Measurements from ENCODE around the gene PBX1. TPM values are rescaled to one million over a fixed set of nuclear protein-coding genes. Genes with fewer than 3 reads are reported as not detected.

Gene PBX1
- total RNA-seq, 1 donor from 2014 or later = not detected

DNA sequence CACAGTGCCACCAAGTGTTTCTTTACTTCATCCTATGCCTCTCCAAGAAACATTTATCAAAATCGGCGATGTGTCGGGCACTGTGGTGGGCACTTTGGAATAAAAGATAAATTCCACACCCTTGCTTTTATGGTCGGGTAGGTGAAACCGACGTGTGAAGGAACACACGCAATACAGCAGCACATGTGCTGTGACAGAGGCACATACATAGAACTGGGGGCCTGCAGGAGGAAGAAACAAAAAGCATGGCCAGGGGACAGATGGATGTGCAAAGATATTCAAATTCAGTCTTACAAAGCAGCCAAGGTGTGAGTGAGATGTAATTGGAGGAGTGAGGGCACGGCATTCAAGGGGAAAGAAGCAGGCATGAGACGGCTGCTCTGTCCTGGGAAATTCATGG lies 282.0 kb downstream of the PBX1 start:
- no peaks in the 10 kb centered on the region for H3K36me3 Mint-ChIP-seq (ENCODE audit: low read depth)
- H3K9me3 Mint-ChIP-seq = no peaks in the 10 kb centered on the region
- no peaks in the 10 kb centered on the region for H3K27me3 Mint-ChIP-seq (ENCODE audit: insufficient read depth)
- H3K4me1 Mint-ChIP-seq (ENCODE audit: low read depth) = no peaks in the 10 kb centered on the region
- H3K27ac Mint-ChIP-seq = no peak overlapping the region
- DNase-seq (ENCODE audit: low spot score) = no peak
- intact Hi-C loops (cut with micrococcal nuclease) = no loop called here
- H3K4me3 Mint-ChIP-seq = no peak overlapping the region

DNA sequence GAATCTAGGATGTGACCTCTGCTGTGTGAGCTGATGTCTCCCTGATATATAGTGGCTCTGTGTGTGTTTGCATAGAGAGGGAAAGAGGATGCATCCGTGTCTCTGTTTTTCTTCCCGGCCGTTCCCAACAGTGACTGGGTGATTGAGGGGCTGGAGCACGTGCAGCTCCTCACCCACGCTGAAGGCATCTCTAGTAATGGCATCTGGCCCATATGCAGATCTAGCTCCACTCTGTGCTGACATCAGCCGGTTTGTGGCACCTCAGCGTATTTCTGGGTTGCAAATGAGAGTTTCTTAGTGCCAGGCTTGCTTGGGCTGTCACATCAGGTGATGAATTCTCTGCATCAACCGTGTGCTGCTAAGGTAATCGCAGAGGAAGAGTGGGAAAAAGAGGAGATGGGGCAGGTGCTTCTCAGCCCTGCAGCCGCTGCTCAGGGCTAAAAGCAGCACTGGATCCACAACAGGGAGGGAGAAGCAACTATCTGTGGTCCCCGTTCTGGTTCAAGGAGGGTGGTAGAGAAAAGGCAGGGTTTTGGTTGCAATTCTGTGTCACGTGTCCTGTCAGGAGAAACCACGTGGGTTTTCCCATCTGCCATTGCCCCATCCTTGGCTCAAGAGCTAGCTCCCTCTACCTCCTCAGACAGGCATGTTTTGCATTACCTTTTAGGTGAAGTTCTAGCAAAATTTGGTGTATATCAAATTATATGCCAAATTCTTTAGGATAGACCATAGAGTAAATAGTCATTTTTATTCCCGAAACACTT lies 282.9 kb downstream of the PBX1 start:
- no peaks in the 10 kb centered on the region for H3K27me3 Mint-ChIP-seq (ENCODE audit: insufficient read depth)
- DNase-seq (ENCODE audit: low spot score) = no peak
- no peak overlapping the region for H3K4me3 Mint-ChIP-seq
- no peaks in the 10 kb centered on the region for H3K4me1 Mint-ChIP-seq (ENCODE audit: low read depth)
- intact Hi-C loops (cut with micrococcal nuclease) = no loop called here
- no peak overlapping the region for H3K27ac Mint-ChIP-seq
- H3K9me3 Mint-ChIP-seq = no peaks in the 10 kb centered on the region
- no peaks in the 10 kb centered on the region for H3K36me3 Mint-ChIP-seq (ENCODE audit: low read depth)

DNA sequence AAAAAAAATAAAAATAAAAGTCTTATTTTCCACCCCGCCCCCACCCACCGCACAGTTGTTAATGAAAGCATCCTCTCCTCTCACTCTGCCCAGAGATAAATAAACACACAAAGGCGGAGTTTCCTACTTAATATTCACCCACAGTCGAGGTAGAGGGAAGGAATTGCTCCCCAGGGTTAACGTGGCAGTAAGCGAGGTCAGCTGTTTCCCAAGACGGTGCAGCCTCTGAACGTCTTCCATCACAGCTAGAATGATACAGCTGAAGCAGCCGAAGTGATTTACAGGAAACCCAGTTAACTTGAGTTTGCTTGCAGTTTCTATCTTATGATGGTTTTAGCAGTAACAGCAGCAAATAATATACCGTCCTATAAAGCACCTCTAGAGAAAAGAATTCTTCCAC lies 283.9 kb downstream of the PBX1 start:
- intact Hi-C loops (cut with micrococcal nuclease) = no loop called here
- Mint-ChIP-seq H3K27me3 (ENCODE audit: insufficient read depth) (no peaks in the 10 kb centered on the region), H3K9me3 (no peaks in the 10 kb centered on the region), H3K4me3 (no peak overlapping the region), H3K27ac (no peak overlapping the region), H3K4me1 (ENCODE audit: low read depth) (no peaks in the 10 kb centered on the region), H3K36me3 (ENCODE audit: low read depth) (no peaks in the 10 kb centered on the region)
- DNase-seq (ENCODE audit: low spot score) = no peak

DNA sequence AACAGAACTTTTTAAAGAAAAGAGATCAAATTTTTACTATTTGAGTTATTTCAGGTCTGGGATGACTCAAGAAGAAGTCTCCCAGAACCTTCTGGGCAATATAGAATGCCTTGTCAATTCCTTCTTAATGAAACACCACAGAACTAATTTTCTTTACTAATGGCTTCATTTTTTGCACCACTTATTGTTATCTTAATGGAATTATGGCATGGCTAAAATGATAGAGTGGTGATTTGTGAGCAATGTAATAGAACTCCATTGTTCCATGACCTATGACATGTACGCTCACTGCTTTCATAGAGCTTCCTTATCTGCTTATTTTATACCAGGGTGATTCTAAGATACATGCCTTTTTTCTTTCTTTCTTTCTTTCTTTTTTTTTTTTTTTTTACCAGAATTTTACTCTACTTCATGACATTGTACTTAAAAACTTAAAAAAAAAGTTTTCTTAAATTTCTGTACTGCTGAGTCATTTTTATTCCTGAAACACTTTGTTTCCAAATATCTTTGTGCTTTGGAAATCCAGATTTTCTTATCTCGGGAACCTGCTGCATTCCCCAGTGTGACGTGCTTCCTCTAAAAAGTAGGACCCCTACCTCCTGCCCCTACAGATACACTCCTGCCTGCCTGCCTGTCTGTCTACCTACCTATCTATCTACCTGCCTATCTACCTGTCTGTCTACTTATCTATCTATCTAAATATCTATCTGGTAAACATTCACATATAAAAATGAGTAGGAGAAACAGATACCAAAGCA lies 284.9 kb downstream of the PBX1 start:
- Mint-ChIP-seq H3K27me3 (ENCODE audit: insufficient read depth) (no peaks in the 10 kb centered on the region), H3K36me3 (ENCODE audit: low read depth) (no peaks in the 10 kb centered on the region), H3K27ac (no peak overlapping the region), H3K4me3 (no peak overlapping the region), H3K4me1 (ENCODE audit: low read depth) (no peaks in the 10 kb centered on the region), H3K9me3 (no peaks in the 10 kb centered on the region)
- DNase-seq (ENCODE audit: low spot score) = no peak
- intact Hi-C loops (cut with micrococcal nuclease) = no loop called here

DNA sequence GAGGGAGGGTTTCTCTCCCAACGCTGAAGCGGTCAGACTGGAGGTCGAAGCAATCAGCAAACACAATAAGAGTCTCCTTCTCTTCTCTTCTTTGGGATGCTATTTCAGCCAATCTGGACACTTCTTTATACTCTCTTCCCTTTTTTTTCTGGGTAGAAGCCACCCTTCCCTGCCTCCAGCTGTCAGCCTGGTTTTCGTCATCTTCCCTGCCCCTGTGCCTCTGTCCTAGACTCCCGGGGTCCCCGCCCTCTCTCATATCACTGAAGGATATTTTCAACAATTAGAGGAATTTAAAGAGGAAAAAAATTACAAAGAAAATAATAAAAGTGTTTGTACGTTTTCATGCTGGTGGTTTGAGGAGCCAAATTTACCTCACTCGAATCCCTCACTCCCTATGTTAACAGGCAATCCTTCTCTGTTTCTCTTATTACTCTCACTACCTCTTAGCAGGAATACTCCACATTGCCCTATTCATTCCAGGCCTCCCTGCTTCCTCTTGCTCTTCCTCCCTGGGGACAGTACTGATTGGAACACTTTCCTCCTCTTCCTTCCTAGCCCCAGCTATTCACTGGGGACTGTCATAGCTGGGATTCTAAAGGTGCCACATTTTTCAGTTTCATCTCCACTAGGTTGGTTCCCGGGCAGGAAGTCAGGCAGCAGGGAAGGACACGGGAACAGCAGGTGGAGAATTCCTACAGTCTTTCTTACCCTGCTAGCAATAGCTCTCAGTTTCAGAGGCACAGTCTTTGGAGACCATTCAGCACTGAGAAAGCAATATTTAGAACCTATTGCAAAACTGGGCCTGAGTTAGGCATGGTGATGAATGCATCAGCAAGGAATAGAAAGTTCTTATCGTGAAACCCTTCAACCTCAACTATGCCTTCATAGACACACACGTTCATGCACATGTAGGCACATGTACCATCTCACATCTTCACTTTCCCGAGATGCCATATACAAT lies 288.0 kb downstream of the PBX1 start:
- intact Hi-C loops (cut with micrococcal nuclease) = no loop called here
- no peaks in the 10 kb centered on the region for H3K27me3 Mint-ChIP-seq (ENCODE audit: insufficient read depth)

DNA sequence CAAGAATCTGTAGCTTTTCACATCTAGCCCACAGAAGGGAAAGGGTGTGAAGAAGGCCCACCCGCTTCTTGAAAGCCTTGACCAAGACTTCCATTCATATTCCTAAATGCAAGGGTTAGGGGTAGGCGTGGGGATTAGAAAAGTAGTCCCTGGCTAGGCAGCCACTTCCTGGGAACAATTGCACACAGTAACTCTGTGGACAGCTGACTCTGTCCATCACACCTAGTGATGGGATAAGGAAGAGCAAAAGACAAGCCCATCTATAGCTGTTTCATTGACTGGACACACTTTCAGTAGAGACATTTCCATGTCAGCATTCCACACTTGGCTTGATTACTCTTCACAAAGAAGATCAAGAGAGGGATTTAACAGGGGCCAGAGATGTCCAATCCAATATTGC lies 294.2 kb downstream of the PBX1 start:
- Mint-ChIP-seq H3K4me1 (ENCODE audit: low read depth) (no peaks in the 10 kb centered on the region), H3K27ac (no peak overlapping the region), H3K4me3 (no peak overlapping the region), H3K9me3 (no peaks in the 10 kb centered on the region), H3K36me3 (ENCODE audit: low read depth) (no peaks in the 10 kb centered on the region), H3K27me3 (ENCODE audit: insufficient read depth) (peaks cover 2% of the 10 kb centered on the region)
- intact Hi-C loops (cut with micrococcal nuclease) = no loop called here
- no peak for DNase-seq (ENCODE audit: low spot score)

More for the DNA sequence above, 288.0 kb downstream of the PBX1 start:
- H3K9me3 Mint-ChIP-seq = no peaks in the 10 kb centered on the region
- H3K27ac Mint-ChIP-seq = no peak overlapping the region
- DNase-seq (ENCODE audit: low spot score) = no peak
- no peaks in the 10 kb centered on the region for H3K4me1 Mint-ChIP-seq (ENCODE audit: low read depth)
- H3K4me3 Mint-ChIP-seq = no peak overlapping the region
- no peaks in the 10 kb centered on the region for H3K36me3 Mint-ChIP-seq (ENCODE audit: low read depth)

DNA sequence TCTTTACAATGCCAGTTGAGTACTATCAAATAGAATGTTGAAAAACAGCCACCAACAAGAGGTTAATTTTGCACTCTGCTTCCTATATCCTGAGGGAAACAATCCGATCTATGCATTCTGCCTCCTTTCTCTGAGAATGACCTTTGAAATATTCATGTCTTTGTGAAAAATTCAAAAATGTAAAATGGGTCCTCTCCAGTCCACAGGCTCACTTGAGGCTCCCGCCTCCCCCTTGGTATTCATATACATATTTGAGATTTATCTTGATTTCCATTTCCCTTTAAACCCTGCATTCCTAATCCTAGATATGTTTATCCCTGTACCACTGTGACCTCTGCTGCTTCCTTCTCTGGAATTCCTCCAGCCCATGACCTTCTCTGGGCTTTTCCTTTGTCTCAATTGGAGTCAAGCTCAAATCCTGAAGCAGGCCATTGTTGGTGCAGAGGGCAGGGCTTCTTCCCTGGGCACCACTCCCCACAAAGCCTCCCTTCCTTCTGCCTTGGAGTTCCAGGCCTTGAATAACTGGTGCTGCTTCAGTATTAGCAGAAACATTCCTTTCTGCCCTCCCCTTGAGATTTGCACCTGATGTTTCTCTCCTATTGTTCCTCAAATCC lies 296.8 kb downstream of the PBX1 start:
- Mint-ChIP-seq H3K36me3 (ENCODE audit: low read depth) (no peaks in the 10 kb centered on the region), H3K9me3 (no peaks in the 10 kb centered on the region), H3K27ac (no peak overlapping the region), H3K4me3 (no peak overlapping the region), H3K27me3 (ENCODE audit: insufficient read depth) (peaks cover 2% of the 10 kb centered on the region), H3K4me1 (ENCODE audit: low read depth) (no peaks in the 10 kb centered on the region)
- intact Hi-C loops (cut with micrococcal nuclease) = no loop called here
- no peak for DNase-seq (ENCODE audit: low spot score)

DNA sequence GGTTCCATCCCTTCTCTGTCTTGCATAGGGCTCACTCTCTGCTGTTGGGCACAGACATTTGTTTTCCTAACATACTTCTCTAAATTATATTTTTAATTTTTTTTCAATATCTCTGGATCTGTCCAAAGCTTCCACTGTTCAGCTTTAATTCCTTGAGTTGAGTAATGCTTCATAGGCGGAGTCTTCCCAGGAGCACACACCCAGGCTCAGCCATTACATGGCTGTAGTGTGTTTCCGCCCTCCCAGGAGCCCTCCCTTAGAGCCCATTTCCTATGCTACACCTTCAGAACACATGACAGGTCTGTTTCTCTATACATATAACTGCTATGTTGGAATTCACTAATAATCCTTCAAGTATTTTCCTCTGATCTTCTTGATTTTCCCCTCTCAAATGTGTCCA lies 297.4 kb downstream of the PBX1 start:
- no peaks in the 10 kb centered on the region for H3K9me3 Mint-ChIP-seq
- intact Hi-C loops (cut with micrococcal nuclease) = no loop called here

DNA sequence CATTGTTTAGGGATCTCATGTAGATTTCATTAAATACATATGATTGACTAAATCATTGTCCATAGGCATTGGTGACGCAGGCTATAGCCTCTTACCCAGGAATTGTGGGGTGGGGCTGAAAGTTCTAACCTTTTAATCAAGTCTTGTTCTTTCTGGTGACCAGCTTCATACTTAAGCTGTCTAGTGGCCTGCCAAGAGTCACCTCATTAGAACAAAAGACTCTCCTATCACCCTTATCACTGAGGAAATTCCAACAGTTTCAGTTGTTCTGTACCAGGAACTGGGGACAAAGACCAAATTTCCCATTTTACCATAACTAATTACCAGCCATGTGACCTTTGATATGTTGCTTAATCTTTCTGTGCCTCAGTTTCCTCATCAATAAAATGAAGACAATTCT lies 298.5 kb downstream of the PBX1 start:
- no peak for DNase-seq (ENCODE audit: low spot score)
- H3K4me1 Mint-ChIP-seq (ENCODE audit: low read depth) = no peaks in the 10 kb centered on the region
- no peak overlapping the region for H3K27ac Mint-ChIP-seq
- H3K36me3 Mint-ChIP-seq (ENCODE audit: low read depth) = no peaks in the 10 kb centered on the region
- intact Hi-C loops (cut with micrococcal nuclease) = no loop called here
- peaks cover 2% of the 10 kb centered on the region for H3K27me3 Mint-ChIP-seq (ENCODE audit: insufficient read depth)
- H3K4me3 Mint-ChIP-seq = no peak overlapping the region
- no peaks in the 10 kb centered on the region for H3K9me3 Mint-ChIP-seq

More for the DNA sequence above, 297.4 kb downstream of the PBX1 start:
- H3K4me1 Mint-ChIP-seq (ENCODE audit: low read depth) = no peaks in the 10 kb centered on the region
- H3K27me3 Mint-ChIP-seq (ENCODE audit: insufficient read depth) = peaks cover 2% of the 10 kb centered on the region
- H3K4me3 Mint-ChIP-seq = no peak overlapping the region
- H3K27ac Mint-ChIP-seq = no peak overlapping the region
- no peaks in the 10 kb centered on the region for H3K36me3 Mint-ChIP-seq (ENCODE audit: low read depth)
- no peak for DNase-seq (ENCODE audit: low spot score)

DNA sequence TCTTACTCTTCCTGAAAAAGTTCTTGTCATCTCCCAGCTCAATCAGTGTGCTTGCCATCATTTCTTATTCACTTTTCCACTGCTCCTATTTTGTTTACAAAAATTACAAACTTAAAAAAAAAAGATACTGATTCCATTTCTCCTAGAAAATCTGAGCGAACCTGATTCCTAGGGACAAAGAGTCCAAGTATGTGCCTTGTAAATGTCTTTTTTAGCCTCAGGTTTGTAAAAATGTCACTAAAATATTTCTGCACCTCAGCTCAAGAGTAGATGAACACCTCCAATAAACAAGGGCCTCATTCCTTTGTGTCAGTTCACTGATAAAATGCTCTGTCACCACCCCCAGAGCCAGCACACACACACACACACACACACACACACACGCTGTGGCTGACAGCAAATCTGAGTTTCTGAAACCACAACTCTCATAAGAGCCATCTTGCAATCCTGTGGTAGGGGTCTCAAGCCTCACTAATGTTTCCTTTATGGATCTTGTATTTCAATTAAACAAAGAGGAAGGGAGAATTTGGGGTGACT lies 299.2 kb downstream of the PBX1 start:
- Mint-ChIP-seq H3K4me1 (ENCODE audit: low read depth) (no peaks in the 10 kb centered on the region), H3K36me3 (ENCODE audit: low read depth) (no peaks in the 10 kb centered on the region), H3K27me3 (ENCODE audit: insufficient read depth) (peaks cover 2% of the 10 kb centered on the region), H3K27ac (no peak overlapping the region), H3K4me3 (no peak overlapping the region), H3K9me3 (no peaks in the 10 kb centered on the region)
- intact Hi-C loops (cut with micrococcal nuclease) = no loop called here
- DNase-seq (ENCODE audit: low spot score) = no peak

DNA sequence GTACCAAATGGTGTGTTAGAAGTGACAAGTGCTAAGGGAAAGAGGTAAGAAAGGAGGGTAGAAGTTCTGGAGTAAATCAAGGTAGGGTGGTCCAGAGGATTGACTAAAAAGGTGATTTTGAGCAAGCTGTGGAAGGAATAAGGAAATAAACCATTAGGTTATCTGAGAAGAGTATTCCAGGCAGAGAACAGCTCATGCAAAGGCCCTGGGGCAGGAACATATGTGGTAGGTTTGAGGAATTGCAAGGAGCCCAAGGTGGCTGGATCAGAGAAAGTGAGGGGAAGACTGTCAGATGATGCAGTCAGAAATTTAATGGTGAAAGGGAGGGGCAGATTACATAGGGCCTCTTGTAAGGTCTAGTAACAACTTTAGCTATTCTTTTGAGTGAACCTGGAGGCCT lies 302.6 kb downstream of the PBX1 start:
- H3K36me3 Mint-ChIP-seq (ENCODE audit: low read depth) = no peaks in the 10 kb centered on the region

DNA sequence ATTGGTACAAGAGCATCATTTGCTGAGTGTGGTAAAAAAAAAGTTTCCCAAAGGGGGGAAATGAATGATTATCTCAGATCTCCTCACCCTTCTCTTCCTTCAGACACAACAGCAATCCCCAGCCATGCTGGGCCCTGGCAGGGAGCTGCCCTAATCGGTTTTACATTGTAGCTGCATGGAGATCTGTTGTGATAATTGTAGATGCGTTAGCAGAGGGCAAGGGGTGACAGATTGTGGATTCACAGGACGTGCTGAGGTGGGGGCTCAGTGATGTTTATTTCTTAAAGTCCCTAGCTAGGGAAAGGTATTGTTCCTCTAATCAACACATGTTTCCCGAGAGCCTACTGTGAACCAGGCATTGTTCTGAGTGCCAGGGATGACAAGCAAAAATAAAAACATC lies 304.1 kb downstream of the PBX1 start:
- intact Hi-C loops (cut with micrococcal nuclease) = no loop called here
- Mint-ChIP-seq H3K9me3 (no peaks in the 10 kb centered on the region), H3K27ac (no peak overlapping the region), H3K4me1 (ENCODE audit: low read depth) (no peaks in the 10 kb centered on the region), H3K27me3 (ENCODE audit: insufficient read depth) (no peaks in the 10 kb centered on the region), H3K4me3 (no peak overlapping the region), H3K36me3 (ENCODE audit: low read depth) (no peaks in the 10 kb centered on the region)
- DNase-seq (ENCODE audit: low spot score) = no peak

More for the DNA sequence above, 302.6 kb downstream of the PBX1 start:
- H3K4me1 Mint-ChIP-seq (ENCODE audit: low read depth) = no peaks in the 10 kb centered on the region
- H3K4me3 Mint-ChIP-seq = no peak overlapping the region
- no peak overlapping the region for H3K27ac Mint-ChIP-seq
- no peak for DNase-seq (ENCODE audit: low spot score)
- no peaks in the 10 kb centered on the region for H3K27me3 Mint-ChIP-seq (ENCODE audit: insufficient read depth)
- H3K9me3 Mint-ChIP-seq = no peaks in the 10 kb centered on the region
- intact Hi-C loops (cut with micrococcal nuclease) = no loop called here
